COLO829 (cell line): Measurements from ENCODE around the gene EXOC6B.
A peak's percentile ranks its signal among the peaks of the same experiment; 100 is the strongest.

Source experiments
- DNase-seq: peaks from one replicate; pipeline ENCODE4 v3.0.0; 2012; ENCODE audit warnings: low spot score

EXOC6B gene

GRCh38 chr2:72361042-72361441 is 464.8 kb downstream of the EXOC6B start:
- DNase-seq: no peak

GRCh38 chr2:72350852-72351251 is 475.0 kb downstream of the EXOC6B start:
- DNase-seq: no peak

- DNase-seq: no peak
Observed at GRCh38 chr2:72349016-72349415, 476.8 kb downstream of the EXOC6B start.

- DNase-seq: no peak
Observed at GRCh38 chr2:72347081-72347480, 478.8 kb downstream of the EXOC6B start.

- no peak for DNase-seq
Observed at GRCh38 chr2:72341639-72342038, 484.2 kb downstream of the EXOC6B start.

- DNase-seq: no peak
Observed at GRCh38 chr2:72340665-72341064, 485.2 kb downstream of the EXOC6B start.

- no peak for DNase-seq
Observed at GRCh38 chr2:72338076-72338475, 487.8 kb downstream of the EXOC6B start.

GRCh38 chr2:72332720-72333119 is 493.1 kb downstream of the EXOC6B start:
- no peak for DNase-seq

GRCh38 chr2:72330652-72331051 is 495.2 kb downstream of the EXOC6B start:
- DNase-seq: no peak

GRCh38 chr2:72326759-72327158 is 499.1 kb downstream of the EXOC6B start:
- no peak for DNase-seq

- DNase-seq: no peak
Observed at GRCh38 chr2:72325592-72326422, 500.0 kb downstream of the EXOC6B start.

GRCh38 chr2:72316774-72317173 is 509.1 kb downstream of the EXOC6B start:
- no peak for DNase-seq

GRCh38 chr2:72300147-72300684 is 525.6 kb downstream of the EXOC6B start:
- DNase-seq: no peak

- no peak for DNase-seq
Observed at GRCh38 chr2:72293620-72294019, 532.2 kb downstream of the EXOC6B start.

- no peak for DNase-seq
Observed at GRCh38 chr2:72292433-72292832, 533.4 kb downstream of the EXOC6B start.

GRCh38 chr2:72291059-72291458 is 534.8 kb downstream of the EXOC6B start:
- DNase-seq: no peak

- DNase-seq: no peak
Observed at GRCh38 chr2:72289736-72290135, 536.1 kb downstream of the EXOC6B start.

- no peak for DNase-seq
Observed at GRCh38 chr2:72289283-72289682, 536.5 kb downstream of the EXOC6B start.

GRCh38 chr2:72278046-72278445 is 547.8 kb downstream of the EXOC6B start:
- peak; percentile 46 for DNase-seq

GRCh38 chr2:72276876-72277275 is 549.0 kb downstream of the EXOC6B start:
- no peak for DNase-seq

- no peak for DNase-seq
Observed at GRCh38 chr2:72276356-72276755, 549.5 kb downstream of the EXOC6B start.

GRCh38 chr2:72275084-72275483 is 550.7 kb downstream of the EXOC6B start:
- no peak for DNase-seq

GRCh38 chr2:72274380-72274797 is 551.4 kb downstream of the EXOC6B start:
- DNase-seq: no peak

GRCh38 chr2:72273384-72273783 is 552.4 kb downstream of the EXOC6B start:
- no peak for DNase-seq
